Measurements from ENCODE around the gene ACTR1B.

ACTR1B gene

GRCh38 chr2:97675430-97676113 lies 11.7 kb upstream of the ACTR1B start (continued):
- no peak for TF ChIP-seq TSHZ2 (CRISPR knock-in tag; IDR thresholded peaks at IDR 0.05)

- no peak for TF ChIP-seq ZNF8 (CRISPR knock-in tag; IDR thresholded peaks at IDR 0.05)
- TF ChIP-seq GLIS3 (CRISPR knock-in tag; IDR thresholded peaks at IDR 0.05): no peak
- TF ChIP-seq CREB5 (CRISPR knock-in tag; IDR thresholded peaks at IDR 0.05; ENCODE audit: low read depth): no peak
- TF ChIP-seq POU6F1 (CRISPR knock-in tag; IDR thresholded peaks at IDR 0.05; ENCODE audit: borderline replicate concordance, low read depth): no peak
- TF ChIP-seq ZNF70 (CRISPR knock-in tag; IDR thresholded peaks at IDR 0.05): no peak
- TF ChIP-seq TOX (CRISPR knock-in tag; IDR thresholded peaks at IDR 0.05; ENCODE audit: borderline replicate concordance): no peak
- TF ChIP-seq BACH2 (CRISPR knock-in tag; IDR thresholded peaks at IDR 0.05; ENCODE audit: borderline replicate concordance): no peak
- TF ChIP-seq CSRNP3 (CRISPR knock-in tag; IDR thresholded peaks at IDR 0.05): no peak
- no peak for TF ChIP-seq SNAI2 (CRISPR knock-in tag; IDR thresholded peaks at IDR 0.05)
- no peak for TF ChIP-seq ARNTL (CRISPR knock-in tag; IDR thresholded peaks at IDR 0.05; ENCODE audit: borderline replicate concordance, low read depth)
- TF ChIP-seq PATZ1 (CRISPR knock-in tag; IDR thresholded peaks at IDR 0.05; ENCODE audit: borderline replicate concordance): no peak
- TF ChIP-seq RARB (CRISPR knock-in tag; IDR thresholded peaks at IDR 0.05): no peak
- TF ChIP-seq ZFP30 (CRISPR knock-in tag; IDR thresholded peaks at IDR 0.05): no peak
- TF ChIP-seq ESRRG (CRISPR knock-in tag; IDR thresholded peaks at IDR 0.05): no peak
- no peak for TF ChIP-seq PPARA (CRISPR knock-in tag; IDR thresholded peaks at IDR 0.05; ENCODE audit: borderline replicate concordance)
- no peak for TF ChIP-seq CSDC2 (CRISPR knock-in tag; IDR thresholded peaks at IDR 0.05)
- TF ChIP-seq ZC3H10 (CRISPR knock-in tag; IDR thresholded peaks at IDR 0.05): no peak
- TF ChIP-seq ZFP3 (CRISPR knock-in tag; IDR thresholded peaks at IDR 0.05): no peak
- TF ChIP-seq ISL1 (CRISPR knock-in tag; IDR thresholded peaks at IDR 0.05): no peak
- no peak for TF ChIP-seq TCF4 (CRISPR knock-in tag; IDR thresholded peaks at IDR 0.05; ENCODE audit: borderline replicate concordance)
- ATAC-seq: no peak
Measured at GRCh38 chr2:97673915-97674283, 10.1 kb upstream of the ACTR1B start.

GRCh38 chr2:97673182-97673914 lies 9.5 kb upstream of the ACTR1B start:
- no peak for ATAC-seq
- TF ChIP-seq GLIS3 (CRISPR knock-in tag; IDR thresholded peaks at IDR 0.05) (no peak), SNAI2 (CRISPR knock-in tag; IDR thresholded peaks at IDR 0.05) (no peak), ZFP30 (CRISPR knock-in tag; IDR thresholded peaks at IDR 0.05) (no peak), CSRNP3 (CRISPR knock-in tag; IDR thresholded peaks at IDR 0.05) (no peak), ARNTL (CRISPR knock-in tag; IDR thresholded peaks at IDR 0.05; ENCODE audit: borderline replicate concordance, low read depth) (no peak), TOX (CRISPR knock-in tag; IDR thresholded peaks at IDR 0.05; ENCODE audit: borderline replicate concordance) (no peak), CREB5 (CRISPR knock-in tag; IDR thresholded peaks at IDR 0.05; ENCODE audit: low read depth) (no peak), BACH2 (CRISPR knock-in tag; IDR thresholded peaks at IDR 0.05; ENCODE audit: borderline replicate concordance) (no peak), ZFP3 (CRISPR knock-in tag; IDR thresholded peaks at IDR 0.05) (no peak), PATZ1 (CRISPR knock-in tag; IDR thresholded peaks at IDR 0.05; ENCODE audit: borderline replicate concordance) (no peak), ZC3H10 (CRISPR knock-in tag; IDR thresholded peaks at IDR 0.05) (no peak)
